SH-SY5Y (cell line): ENCODE measurements around the gene CYP27C1.

Experiments
- GATA2 ChIP-seq: IDR thresholded peaks from 2 replicates; pipeline ENCODE4 v1.6.1; 2011; ENCODE audit warnings: mild to moderate bottlenecking, low read depth, low read length
- GATA3 ChIP-seq: IDR thresholded peaks from 2 replicates; pipeline ENCODE4 v1.6.1; 2011; ENCODE audit warnings: low read depth, mild to moderate bottlenecking, low read length, moderate library complexity

Gene CYP27C1

DNA sequence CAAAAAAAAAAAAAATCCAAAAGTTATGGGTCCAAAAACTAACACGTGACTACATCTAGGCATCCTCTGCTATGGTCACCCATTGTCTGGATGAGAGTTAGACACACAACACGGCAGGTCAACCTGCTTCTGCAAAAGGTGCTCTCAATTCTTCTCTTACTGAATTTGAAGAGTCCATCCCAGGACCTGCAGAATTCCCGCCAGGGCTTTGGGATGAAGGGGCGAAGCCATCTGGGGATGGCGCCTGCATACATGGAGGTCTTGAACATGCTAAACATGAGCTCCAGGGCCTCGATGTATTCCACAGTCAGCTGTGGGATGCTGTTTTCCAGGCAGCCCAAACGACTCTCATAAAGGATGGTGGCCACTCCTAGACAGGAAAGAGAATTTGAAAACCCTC is 19.1 kb downstream of the CYP27C1 start:
- TF ChIP-seq GATA2 (no peak), GATA3 (no peak)

DNA sequence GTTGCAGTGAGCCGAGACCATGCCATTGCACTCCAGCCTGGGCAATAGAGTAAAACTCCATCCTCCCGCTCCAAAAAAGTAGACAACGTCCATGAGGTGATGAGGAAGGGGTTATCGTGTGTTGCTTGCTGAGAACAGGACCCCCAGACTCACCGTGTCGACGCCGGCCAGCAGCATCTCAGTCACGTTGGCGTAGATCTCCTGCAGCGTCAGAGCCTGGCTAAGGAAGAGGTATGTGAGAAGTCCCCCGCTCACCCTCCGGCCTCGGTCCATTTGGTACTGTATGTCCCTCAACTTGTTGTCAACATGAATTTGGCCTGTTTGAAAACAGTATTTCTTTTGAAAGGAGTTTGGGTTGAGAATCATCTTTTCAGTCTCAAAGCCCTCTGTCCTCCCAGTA is 20.9 kb downstream of the CYP27C1 start:
- TF ChIP-seq GATA3 = no peak
- TF ChIP-seq GATA2 = no peak

DNA sequence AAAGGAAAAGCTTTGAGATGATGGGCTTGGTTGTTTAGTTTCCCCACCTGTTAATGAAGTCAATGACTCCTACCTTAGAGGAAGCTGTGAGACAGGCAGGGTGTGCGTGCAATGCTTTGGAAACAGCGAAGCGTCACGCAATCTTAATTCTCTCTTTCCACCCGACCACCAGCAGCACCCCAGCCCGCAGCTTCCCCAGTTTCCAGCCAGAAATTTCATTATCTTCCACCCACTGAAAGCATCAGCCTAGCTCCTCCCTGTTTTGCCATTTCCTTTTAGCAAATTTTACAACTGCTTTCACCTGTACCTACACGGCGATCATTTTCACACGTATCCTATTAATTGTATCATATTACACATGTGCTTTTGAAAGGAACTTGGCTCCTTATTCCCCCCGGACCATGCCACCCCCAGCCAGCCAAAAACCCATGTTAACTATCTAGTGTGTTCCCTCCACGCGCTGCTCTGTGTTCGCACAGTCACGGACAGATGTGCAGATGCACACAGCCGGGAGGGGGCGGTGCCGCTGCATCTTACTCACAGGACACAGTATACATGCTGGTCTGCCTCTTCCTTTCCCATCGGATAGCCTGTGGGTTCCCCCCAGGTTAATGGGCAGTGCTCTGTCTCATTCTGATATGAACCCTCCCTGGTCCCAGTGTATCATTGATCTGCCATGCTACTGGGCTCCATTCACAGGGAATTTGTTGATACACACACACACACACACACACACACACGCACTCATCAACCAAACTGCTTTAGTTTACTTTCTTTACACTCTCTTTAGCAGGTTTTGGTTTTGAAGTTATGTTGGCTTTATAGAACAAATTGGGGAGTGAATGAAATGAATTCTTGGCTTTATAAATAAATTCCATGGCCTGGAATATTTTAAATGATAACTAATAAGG is 22.4 kb downstream of the CYP27C1 start:
- TF ChIP-seq GATA3 (no peak), GATA2 (no peak)

DNA sequence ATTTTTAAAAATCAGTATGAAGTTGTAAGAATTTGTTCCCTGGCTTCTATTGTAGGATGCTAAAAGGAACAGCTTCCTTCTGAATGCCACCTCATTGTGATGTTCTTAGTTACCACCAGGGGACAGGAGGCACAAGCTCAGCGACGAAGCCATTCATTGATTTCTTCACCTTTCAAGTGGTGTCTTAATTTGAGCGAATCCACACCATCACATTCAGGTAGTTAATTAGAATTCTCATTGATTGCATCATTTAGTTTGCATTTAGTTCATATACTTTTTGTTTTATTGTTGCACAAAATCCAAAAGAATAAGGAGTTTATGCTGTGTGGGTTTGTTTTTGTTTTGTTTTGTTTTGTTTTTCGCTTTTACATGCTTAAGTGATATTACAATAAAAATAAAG is 23.1 kb downstream of the CYP27C1 start:
- TF ChIP-seq GATA3 (no peak), GATA2 (no peak)

DNA sequence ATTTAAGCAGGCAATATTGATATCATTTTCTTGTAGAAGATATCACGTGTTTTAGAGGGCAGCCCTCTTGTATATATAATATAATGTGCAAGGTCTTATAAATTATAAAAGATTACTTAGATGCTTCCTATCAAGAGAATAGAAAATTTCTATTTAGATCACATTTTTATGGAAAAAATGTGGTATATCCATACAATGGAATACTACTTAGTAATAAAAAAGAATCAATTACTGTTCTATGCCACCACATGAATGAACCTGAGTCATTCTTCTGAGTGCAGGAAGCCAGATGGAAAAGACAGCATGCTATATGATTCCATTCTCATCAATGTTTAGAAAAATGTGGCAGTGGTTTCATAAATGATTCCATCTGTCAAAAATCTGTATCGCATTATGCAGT is 23.6 kb downstream of the CYP27C1 start:
- TF ChIP-seq GATA3 (no peak), GATA2 (no peak)

DNA sequence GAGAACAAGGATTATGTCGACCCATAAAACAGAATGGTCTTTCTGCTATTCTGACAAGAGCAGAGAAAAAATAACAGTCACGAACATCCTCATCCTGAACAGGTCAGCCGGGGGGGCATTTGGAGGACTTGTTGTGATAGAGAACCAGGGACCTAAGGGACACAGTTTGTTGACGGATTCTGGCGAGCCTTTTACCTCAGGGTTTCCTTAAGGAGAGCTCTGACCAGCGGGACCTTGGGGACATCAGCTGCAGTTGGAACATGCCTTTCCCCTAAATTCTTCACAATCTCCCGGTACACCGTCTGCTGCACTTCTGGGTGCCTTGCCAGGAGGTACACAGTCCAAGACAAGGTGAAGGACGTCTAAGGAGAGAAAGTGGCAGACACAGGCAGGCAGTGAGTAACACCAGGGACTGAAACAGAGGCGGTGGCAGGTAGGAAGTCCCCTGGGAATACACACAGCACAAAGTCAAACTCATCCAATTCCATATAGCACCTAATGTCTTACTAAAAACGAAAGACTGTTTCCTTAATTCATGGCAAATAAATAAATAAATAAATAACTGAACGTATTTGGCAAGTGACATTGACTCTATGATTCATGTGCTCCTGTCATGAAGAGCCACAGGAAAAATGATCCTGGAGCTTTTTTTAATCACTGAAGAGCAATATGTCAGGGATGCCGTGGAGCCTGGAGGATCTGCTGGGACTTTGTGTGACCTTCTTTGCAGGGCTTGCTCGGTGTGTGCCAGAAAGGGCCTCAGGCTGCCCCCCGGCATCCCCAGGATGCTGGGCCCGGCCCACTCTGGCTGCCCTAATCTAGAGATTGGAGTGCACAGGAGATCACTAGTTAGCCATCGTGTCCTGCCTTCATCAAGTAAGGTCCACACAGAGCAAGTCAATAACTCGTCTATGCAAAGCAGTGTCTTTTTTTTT is 24.7 kb downstream of the CYP27C1 start:
- no peak for TF ChIP-seq GATA3
- TF ChIP-seq GATA2 = no peak

DNA sequence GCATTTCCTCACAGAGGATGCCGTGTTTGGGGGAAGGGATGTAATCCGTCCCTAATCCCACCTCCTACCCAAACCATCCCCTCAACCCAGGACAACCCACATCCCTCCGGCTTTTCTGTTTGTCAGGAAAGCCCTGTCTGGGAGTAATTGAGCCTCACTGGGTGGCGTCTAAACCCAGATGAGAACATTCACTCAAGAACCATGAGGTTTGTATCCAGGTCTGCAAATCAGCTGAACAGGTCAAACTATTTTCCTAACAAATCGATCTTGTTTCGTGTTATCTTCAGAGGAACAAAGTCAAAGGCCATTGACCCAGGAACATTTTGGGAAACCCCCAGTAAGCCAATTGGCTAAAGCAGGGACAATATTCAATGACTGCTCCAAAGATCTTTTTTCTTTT is 25.7 kb downstream of the CYP27C1 start:
- TF ChIP-seq GATA3 (no peak), GATA2 (no peak)

DNA sequence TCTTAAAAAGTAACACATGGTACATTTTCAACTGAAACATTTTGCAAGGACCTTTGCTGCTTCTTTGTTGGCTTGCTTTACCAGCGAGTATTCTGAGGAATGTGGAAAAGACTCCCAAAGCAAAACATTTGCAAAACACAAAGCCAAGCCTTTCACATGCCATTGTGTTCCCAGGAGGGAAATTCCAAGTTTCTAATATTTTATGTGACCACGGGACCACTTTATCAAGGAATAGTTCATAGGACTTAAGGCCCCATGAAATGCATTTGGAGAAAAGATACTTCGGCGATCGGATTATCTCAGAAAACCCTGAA is 26.2 kb downstream of the CYP27C1 start:
- TF ChIP-seq GATA2 = no peak
- no peak for TF ChIP-seq GATA3

DNA sequence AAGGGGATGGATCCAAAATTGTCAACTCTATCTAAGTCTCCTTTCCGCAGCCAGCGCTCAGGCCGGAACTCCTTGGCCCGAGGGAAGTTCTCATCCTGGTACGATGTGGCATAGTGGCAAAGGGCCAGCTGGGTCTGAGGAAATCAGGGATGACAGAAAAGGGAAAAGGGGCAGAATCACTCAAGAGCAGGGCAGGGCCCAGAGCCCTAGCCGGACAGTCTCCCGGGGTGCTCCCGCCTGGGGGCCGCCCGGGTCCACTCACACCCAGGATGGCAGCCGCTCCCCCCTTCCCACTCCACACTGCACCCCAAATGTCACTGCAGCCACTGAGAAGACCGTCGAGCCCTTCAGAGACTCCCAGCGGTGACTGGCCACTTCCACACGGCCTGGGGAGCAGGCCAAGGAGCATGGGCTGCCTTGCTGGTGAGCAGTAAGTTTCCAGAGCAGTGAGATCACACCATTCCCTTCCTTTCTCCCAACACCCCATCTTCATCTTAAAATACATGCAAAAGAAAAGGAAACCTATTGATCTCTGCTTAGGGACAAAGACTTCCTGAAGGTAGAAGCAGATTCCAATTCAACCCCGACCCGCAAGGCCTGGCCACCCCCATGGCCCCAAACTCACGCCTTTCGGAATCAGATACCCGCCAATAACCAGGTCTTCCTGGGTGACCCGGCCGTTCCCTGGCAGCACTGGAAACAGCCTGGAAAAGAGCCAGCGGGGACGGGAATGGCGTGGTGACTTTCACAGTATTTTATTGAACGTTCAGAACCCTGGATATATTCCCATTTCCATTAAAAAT is 26.7 kb downstream of the CYP27C1 start:
- no peak for TF ChIP-seq GATA2
- no peak for TF ChIP-seq GATA3

DNA sequence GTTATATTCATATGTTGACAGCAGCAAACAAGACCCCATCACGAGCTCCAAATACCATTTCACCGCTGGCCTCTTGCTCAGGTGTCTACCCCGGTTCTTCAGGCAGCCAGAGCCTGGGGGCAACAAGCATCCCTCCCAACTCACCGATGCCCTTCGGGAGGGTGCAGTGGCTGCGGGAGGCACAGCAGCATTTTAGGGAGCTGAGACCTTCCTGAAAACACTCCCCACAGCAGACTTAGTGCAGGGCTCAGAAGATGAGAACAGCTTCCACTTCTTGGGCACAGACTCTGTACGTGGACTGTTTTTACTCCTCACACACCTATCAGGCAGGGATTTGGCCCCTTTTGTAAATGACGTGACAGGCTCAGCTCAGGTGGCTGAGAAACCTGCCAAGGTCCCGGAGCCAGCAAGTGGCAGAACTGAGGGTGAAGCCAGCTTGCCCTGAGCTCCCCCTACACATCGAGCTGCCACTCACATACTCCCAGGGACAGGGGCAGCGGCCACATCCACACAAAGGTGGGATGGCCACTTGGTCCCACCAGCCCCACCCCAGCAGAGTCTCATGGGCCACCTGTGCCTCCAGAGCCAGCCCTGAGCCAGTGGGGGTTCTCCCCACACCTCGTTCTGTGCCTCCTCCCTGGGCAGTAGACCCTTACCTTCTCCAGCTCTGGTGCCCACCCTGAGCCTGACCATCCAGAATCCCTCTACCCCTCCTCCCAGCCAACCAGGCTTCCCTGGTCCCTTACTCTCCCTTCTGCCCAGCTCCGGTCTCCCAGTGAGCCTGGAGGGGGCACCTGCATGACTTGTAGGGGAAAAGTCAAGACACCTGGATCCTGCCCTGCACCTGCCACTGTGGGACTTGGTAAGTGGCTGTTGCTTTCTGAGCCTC is 28.5 kb downstream of the CYP27C1 start:
- TF ChIP-seq GATA3 (no peak), GATA2 (no peak)

DNA sequence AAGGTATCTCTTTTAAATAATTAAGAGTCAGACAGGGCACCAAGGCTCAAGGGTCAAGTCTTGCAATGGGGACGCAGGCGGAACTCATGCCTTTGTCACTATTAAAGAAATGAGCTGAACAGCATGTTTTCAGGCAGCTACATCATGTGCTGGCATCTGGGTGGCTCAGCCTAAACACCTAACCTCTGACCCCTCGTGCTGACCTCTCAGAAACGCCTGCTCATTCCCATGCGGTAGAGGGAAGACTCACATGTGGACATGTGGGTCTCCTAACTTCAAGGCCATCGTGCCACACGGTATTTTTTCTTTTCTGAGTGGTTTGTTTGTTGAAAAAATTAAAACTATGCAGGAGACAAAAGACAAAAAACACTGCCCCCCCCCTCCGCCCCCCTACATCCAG is 31.3 kb downstream of the CYP27C1 start:
- TF ChIP-seq GATA3 (no peak), GATA2 (no peak)

DNA sequence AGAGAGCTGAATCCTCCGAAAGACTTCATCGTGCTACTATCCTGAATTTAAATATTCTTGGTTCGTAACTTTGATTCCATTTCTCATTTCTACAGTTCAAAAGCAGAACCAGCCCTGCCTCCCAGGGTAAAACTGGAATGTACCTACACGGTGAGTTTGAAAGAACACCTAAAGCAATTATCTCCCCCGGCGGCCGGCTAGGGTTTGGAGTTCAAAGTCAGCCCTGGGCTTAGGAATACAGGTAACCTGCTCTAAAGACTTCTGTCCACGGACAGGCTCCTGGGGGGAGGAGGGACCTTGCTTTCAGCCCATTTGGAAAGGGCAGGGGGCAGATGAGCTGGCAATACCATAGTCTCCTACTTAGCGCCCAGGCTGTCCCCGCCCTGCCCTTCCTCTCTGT is 32.3 kb downstream of the CYP27C1 start:
- TF ChIP-seq GATA3 (no peak), GATA2 (no peak)
